Ovary (tissue), 3 donors: Measurements from ENCODE around the gene HIVEP1.

Source experiments
- POLR2A ChIP-seq: fragments of 450-650 bp; IDR thresholded peaks from one replicate; pipeline ENCODE4 v1.6.1; 2017; ENCODE audit warnings: antibody characterized with exemption, mild to moderate bottlenecking, moderate library complexity
- TF ChIP-seq, protein P1 (sequence below), 3 donors: fragments of 450-650 bp in 2 of 3; fragments of 200-600 bp in 1 of 3; IDR thresholded peaks; one replicate each; pipeline versions ENCODE4 v1.5.1 to v1.8.0; 2016 to 2022; ENCODE audit warnings: antibody characterized with exemption in 3 of 3, mild to moderate bottlenecking in 1 of 3
- donor health status: DM: no; HTN: no; CAD: no.

DNA sequence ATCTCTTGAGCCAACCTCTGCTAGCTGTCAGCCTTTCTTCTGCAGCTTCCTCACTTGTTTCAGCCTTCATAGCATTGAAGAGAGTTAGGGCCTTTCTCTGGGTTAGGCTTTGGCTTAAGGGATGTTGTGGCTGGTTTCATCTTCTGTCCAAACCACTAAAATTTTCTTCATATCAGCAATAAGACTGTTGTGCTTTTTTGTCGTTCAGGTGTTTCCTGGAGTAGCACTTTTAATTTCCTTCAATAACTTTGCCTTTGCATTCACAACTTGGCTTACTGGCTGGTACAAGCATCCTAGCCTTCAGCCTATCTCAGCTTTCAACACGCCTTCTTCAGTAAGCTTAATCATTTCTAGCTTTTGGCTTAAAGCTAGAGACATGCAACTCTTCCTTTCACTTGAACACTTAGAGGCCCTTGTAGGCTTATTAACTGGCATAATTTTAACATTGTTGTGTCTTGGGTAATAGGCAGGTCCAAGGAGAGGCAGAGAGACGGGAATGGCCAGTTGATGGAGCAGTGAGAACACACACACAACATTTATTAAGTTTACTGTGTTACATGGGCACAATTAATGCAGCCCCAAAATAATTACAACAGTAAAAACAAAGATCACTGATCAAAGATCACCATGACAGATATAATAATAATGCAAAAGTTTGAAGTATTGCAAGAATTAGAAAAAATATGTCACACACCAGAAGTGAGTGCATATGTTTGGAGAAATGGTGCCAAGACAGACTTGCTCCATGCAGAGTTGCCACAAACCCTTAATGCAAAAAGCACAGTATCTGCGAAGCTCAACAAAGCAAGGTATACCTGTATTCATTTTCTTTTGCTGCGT is 98.6 kb downstream of the HIVEP1 start:
- TF ChIP-seq, protein P1, sequence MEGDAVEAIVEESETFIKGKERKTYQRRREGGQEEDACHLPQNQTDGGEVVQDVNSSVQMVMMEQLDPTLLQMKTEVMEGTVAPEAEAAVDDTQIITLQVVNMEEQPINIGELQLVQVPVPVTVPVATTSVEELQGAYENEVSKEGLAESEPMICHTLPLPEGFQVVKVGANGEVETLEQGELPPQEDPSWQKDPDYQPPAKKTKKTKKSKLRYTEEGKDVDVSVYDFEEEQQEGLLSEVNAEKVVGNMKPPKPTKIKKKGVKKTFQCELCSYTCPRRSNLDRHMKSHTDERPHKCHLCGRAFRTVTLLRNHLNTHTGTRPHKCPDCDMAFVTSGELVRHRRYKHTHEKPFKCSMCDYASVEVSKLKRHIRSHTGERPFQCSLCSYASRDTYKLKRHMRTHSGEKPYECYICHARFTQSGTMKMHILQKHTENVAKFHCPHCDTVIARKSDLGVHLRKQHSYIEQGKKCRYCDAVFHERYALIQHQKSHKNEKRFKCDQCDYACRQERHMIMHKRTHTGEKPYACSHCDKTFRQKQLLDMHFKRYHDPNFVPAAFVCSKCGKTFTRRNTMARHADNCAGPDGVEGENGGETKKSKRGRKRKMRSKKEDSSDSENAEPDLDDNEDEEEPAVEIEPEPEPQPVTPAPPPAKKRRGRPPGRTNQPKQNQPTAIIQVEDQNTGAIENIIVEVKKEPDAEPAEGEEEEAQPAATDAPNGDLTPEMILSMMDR (IDR thresholded peaks at IDR 0.05): no peak
- TF ChIP-seq POLR2A: no peak
